ENCODE data around the gene TMEM106B.

TMEM106B gene

GRCh38 chr7:12237007-12237406 lies 25.9 kb downstream of the TMEM106B start:
- no peak for DNase-seq (ENCODE audit: low spot score)
- no peak for TF ChIP-seq CTCF (conservative IDR thresholded peaks at IDR 0.05; ENCODE audit: low read depth)
- POLR2A ChIA-PET (ENCODE audit: low non-redundant PET): no interaction called here
- H3K27ac ChIP-seq: no peak overlapping the region
- CTCF ChIA-PET: no interaction called here

GRCh38 chr7:12239806-12240205 lies 28.7 kb downstream of the TMEM106B start:
- ChIA-PET CTCF (no interaction called here), POLR2A (ENCODE audit: low non-redundant PET) (no interaction called here)
- TF ChIP-seq CTCF (conservative IDR thresholded peaks at IDR 0.05; ENCODE audit: low read depth): no peak
- H3K27ac ChIP-seq: no peak overlapping the region
- DNase-seq (ENCODE audit: low spot score): no peak

GRCh38 chr7:12244129-12244528 lies 33.0 kb downstream of the TMEM106B start:
- no peak for TF ChIP-seq CTCF (conservative IDR thresholded peaks at IDR 0.05; ENCODE audit: low read depth)
- ChIA-PET POLR2A (ENCODE audit: low non-redundant PET) (no interaction called here), CTCF (interaction anchor here (0.5 to 1.1 kb wide), 2 partner anchors 9 to 1592 kb away, joined by 3 read pairs; no protein-coding TSS in a partner anchor)
- no peak overlapping the region for H3K27ac ChIP-seq
- peak; percentile 2 for DNase-seq (ENCODE audit: low spot score)

- ChIA-PET POLR2A (ENCODE audit: low non-redundant PET) (no interaction called here), CTCF (interaction anchor here (1.1 kb wide), 1 partner anchor 10 kb away, joined by 3 read pairs; no protein-coding TSS in a partner anchor)
- no peak for TF ChIP-seq CTCF (conservative IDR thresholded peaks at IDR 0.05; ENCODE audit: low read depth)
- DNase-seq (ENCODE audit: low spot score): no peak
- no peak overlapping the region for H3K27ac ChIP-seq
These were observed 33.6 kb downstream of the TMEM106B start for GRCh38 chr7:12244694-12245093.

- CTCF ChIA-PET: no interaction called here
These were observed 38.6 kb downstream of the TMEM106B start for GRCh38 chr7:12249706-12250105.

GRCh38 chr7:12250232-12250631 lies 39.1 kb downstream of the TMEM106B start:
- DNase-seq (ENCODE audit: low spot score): no peak
- ChIA-PET POLR2A (ENCODE audit: low non-redundant PET) (no interaction called here), CTCF (no interaction called here)
- TF ChIP-seq CTCF (conservative IDR thresholded peaks at IDR 0.05; ENCODE audit: low read depth): no peak
- no peak overlapping the region for H3K27ac ChIP-seq

More at GRCh38 chr7:12249706-12250105, 38.6 kb downstream of the TMEM106B start:
- no peak overlapping the region for H3K27ac ChIP-seq
- POLR2A ChIA-PET (ENCODE audit: low non-redundant PET): no interaction called here
- TF ChIP-seq CTCF (conservative IDR thresholded peaks at IDR 0.05; ENCODE audit: low read depth): no peak
- no peak for DNase-seq (ENCODE audit: low spot score)

- H3K27ac ChIP-seq: no peak overlapping the region
- ChIA-PET CTCF (no interaction called here), POLR2A (ENCODE audit: low non-redundant PET) (no interaction called here)
- DNase-seq (ENCODE audit: low spot score): no peak
- no peak for TF ChIP-seq CTCF (conservative IDR thresholded peaks at IDR 0.05; ENCODE audit: low read depth)
These were observed 45.0 kb downstream of the TMEM106B start for GRCh38 chr7:12256090-12256489.
